Natural killer cell (primary cell): ENCODE data around the gene MAML3. TPM values are rescaled to one million over a fixed set of nuclear protein-coding genes. Genes with fewer than 3 reads are reported as not detected.

Experiments
- ATAC-seq, 3 donors: fragments of 150-1000 bp in 2 of 3; fragments of 200-7000 bp in 1 of 3; cut with Tn5 transposase; 1 replicate in 1 of 3; 2 replicates in 2 of 3; pipeline ENCODE4 v1.10.0; 2021; ENCODE audit warnings: mild to moderate bottlenecking in 2 of 3, moderate library complexity in 2 of 3
- DNase-seq, 2 donors: peaks; one replicate each; pipeline versions ENCODE4 v3.0.0 to v3.0.0-alpha.2; 2013 to 2021; ENCODE audit warnings: mixed read lengths in 1 of 2
- H3K27ac ChIP-seq: one replicate; pipeline ENCODE4 v1.5.1; 2013; ENCODE audit warnings: mild to moderate bottlenecking, low read length
- H3K27me3 ChIP-seq: one replicate; pipeline ENCODE4 v1.6.1; 2013; ENCODE audit warnings: low read length; ENCODE audit not compliant: control insufficient read depth, insufficient read depth
- H3K36me3 ChIP-seq: one replicate; pipeline ENCODE4 v1.6.1; 2013; ENCODE audit warnings: low read length; ENCODE audit not compliant: control insufficient read depth, insufficient read depth
- H3K4me1 ChIP-seq: one replicate; pipeline ENCODE4 v1.6.1; 2013; ENCODE audit warnings: low read length; ENCODE audit not compliant: control insufficient read depth, insufficient read depth
- H3K4me3 ChIP-seq: one replicate; pipeline ENCODE4 v1.5.1; 2013; ENCODE audit warnings: low read length
- H3K9me3 ChIP-seq: one replicate; pipeline ENCODE4 v1.6.1; 2013; ENCODE audit warnings: low read length; ENCODE audit not compliant: control insufficient read depth, insufficient read depth
- H3K27ac Mint-ChIP-seq, 2 donors: one replicate each; pipeline ENCODE4 v1.8.0; 2022; ENCODE audit warnings: mild to moderate bottlenecking in 2 of 2, mixed read lengths in 2 of 2, moderate library complexity in 1 of 2
- H3K27me3 Mint-ChIP-seq, 2 donors: one replicate each; pipeline ENCODE4 v1.8.0; 2022; ENCODE audit warnings: low read depth in 2 of 2, mixed read lengths in 2 of 2
- H3K36me3 Mint-ChIP-seq: one replicate; pipeline ENCODE4 v1.8.0; 2022; ENCODE audit warnings: mixed read lengths
- H3K4me1 Mint-ChIP-seq, 2 donors: one replicate each; pipeline ENCODE4 v1.8.0; 2022; ENCODE audit warnings: mixed read lengths in 2 of 2
- H3K4me3 Mint-ChIP-seq: one replicate; pipeline ENCODE4 v1.8.0; 2022; ENCODE audit warnings: mild to moderate bottlenecking, moderate library complexity, mixed read lengths
- H3K9me3 Mint-ChIP-seq, 2 donors: one replicate each; pipeline ENCODE4 v1.8.0; 2022; ENCODE audit warnings: mixed read lengths in 2 of 2
- WGBS: methylation state at CpG from one replicate; pipeline ENCODE4 v1.1.7; 2013; ENCODE audit warnings: missing lambda C conversion rate; ENCODE audit not compliant: insufficient coverage; 5-methylcytosine and 5-hydroxymethylcytosine counted together
- intact Hi-C: fragments of 100-400 bp; cut with micrococcal nuclease; formaldehyde crosslinking; loops from one replicate; pipeline ENCODE4 v1.14.2; 2022
- total RNA-seq, 4 donors: library from RNA; stranded (reverse); fragments of 120-200 nt in 1 of 4; gene quantifications; one replicate each; pipeline versions ENCODE4 v1.2.3 to v1.2.4, GENCODE V29; 2013 to 2022
- TF ChIP-seq, protein P1 (sequence below): fragments of 200-600 bp; IDR thresholded peaks from one replicate; pipeline ENCODE4 v1.8.0; 2022; ENCODE audit warnings: antibody characterized with exemption

MAML3 gene
- total RNA-seq, 3 donors from 2014 or later (not counting 1 experiment from before 2014, with no cell fraction given), result 1.7 to 5.6 (median 2.8) TPM

DNA sequence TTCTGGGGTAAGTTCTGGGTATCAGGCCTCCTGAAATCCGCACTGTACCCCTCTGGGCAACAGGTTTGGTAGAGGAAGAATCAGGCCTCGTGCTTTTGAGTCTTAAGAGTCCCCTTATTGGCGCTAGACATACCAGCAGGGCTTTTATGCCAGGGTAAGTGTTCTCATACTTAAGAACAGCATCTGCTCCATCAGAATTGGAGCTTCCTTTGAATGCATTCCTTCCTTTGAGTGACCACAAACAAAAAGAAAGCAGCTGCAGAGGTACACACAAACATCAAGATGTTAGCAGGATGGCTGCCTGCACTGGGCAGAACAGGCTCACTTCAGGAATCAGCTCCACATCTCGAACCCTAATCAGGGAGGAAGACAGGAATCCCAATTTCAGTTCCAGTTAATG lies 331.6 kb downstream of the MAML3 start:
- WGBS, result 90% methylated on average over 4 of the region's 4 CpGs
- Mint-ChIP-seq H3K4me1 (no peaks in the 10 kb centered on the region), H3K27me3 (peaks cover 8 to 12% of the 10 kb centered on the region in 2 donors), H3K27ac (no peak overlapping the region), H3K4me3 (no peak overlapping the region), H3K36me3 (no peaks in the 10 kb centered on the region), H3K9me3 (no peaks in the 10 kb centered on the region)
- H3K4me3 ChIP-seq, result no peak overlapping the region
- DNase-seq (no peak), ATAC-seq (no peak)
- no peaks in the 10 kb centered on the region for H3K4me1 ChIP-seq
- H3K36me3 ChIP-seq, result no peaks in the 10 kb centered on the region
- no peak overlapping the region for H3K27ac ChIP-seq
- TF ChIP-seq, protein P1, sequence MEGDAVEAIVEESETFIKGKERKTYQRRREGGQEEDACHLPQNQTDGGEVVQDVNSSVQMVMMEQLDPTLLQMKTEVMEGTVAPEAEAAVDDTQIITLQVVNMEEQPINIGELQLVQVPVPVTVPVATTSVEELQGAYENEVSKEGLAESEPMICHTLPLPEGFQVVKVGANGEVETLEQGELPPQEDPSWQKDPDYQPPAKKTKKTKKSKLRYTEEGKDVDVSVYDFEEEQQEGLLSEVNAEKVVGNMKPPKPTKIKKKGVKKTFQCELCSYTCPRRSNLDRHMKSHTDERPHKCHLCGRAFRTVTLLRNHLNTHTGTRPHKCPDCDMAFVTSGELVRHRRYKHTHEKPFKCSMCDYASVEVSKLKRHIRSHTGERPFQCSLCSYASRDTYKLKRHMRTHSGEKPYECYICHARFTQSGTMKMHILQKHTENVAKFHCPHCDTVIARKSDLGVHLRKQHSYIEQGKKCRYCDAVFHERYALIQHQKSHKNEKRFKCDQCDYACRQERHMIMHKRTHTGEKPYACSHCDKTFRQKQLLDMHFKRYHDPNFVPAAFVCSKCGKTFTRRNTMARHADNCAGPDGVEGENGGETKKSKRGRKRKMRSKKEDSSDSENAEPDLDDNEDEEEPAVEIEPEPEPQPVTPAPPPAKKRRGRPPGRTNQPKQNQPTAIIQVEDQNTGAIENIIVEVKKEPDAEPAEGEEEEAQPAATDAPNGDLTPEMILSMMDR, result no peak
- no peaks in the 10 kb centered on the region for H3K27me3 ChIP-seq
- no peaks in the 10 kb centered on the region for H3K9me3 ChIP-seq
- intact Hi-C loops, result no loop called here

DNA sequence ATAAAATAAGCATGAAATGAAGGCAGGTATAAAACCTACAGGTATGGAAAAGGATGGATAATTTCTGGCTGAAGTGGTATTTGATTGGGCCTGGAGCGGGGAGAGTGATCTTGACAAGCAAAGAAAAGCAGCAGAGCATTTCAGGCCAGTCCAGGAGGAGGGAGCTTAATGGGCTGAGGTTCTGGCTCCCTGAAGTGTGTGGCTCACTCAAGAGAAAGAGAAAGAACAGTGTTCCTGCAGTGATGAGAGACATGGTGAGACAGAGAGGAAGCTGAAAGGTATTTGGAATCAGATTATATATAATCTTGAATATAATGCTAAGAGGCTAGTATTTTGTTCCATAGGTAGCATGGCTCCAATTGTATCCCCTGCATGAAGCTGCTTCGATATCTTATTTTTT lies 334.9 kb downstream of the MAML3 start:
- intact Hi-C loops, result no loop called here
- H3K9me3 Mint-ChIP-seq, result no peaks in the 10 kb centered on the region
- Histone ChIP-seq H3K36me3 (no peaks in the 10 kb centered on the region), H3K27ac (no peak overlapping the region), H3K9me3 (no peaks in the 10 kb centered on the region), H3K27me3 (no peaks in the 10 kb centered on the region), H3K4me3 (no peak overlapping the region), H3K4me1 (peaks cover 4% of the 10 kb centered on the region)
- no peaks in the 10 kb centered on the region for H3K36me3 Mint-ChIP-seq
- no peak overlapping the region for H3K27ac Mint-ChIP-seq
- WGBS, result 95% methylated on average over 2 of the region's 2 CpGs
- no peak overlapping the region for H3K4me3 Mint-ChIP-seq
- TF ChIP-seq, protein P1, result no peak
- ATAC-seq (no peak), DNase-seq (no peak)
- H3K4me1 Mint-ChIP-seq, result peaks cover 9% of the 10 kb centered on the region in 2 donors
- peaks cover 5 to 16% of the 10 kb centered on the region in 2 donors for H3K27me3 Mint-ChIP-seq

DNA sequence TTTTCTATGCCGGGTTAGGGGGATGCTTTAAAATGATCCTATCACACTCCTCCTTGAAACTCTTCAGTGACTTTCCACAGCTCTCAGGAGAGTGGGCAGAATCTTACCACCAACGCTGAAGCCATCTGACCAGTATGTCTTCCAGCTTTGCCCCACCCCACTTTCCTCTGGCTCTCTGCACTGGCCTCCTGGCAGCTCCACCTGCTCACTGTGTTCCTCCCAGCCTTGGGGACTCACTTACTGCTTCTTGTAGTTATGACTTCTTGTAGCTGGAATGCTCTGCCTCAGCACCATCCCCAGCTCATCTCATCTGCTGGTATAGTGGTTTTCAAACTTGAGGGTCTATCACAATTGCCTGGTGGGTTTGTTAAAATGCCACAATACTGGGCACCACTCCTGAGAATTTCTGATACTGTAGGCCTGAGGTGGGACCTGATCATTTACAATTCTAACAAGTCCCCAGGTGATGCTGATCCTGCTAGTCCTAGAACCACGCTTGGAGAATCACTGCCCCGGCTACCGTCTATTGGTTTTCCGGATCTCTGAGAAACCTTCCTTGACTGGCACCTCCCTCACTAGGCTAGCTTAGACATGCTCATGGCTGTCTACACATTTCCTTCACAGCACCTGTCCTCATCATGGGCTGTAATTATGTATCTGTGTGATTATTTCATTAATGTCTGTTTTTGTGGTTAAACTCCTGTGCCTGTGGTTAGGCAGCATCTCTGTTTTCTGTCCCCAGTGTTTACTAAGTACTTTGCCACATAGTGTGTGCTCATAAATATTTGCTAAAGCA lies 336.1 kb downstream of the MAML3 start:
- Histone ChIP-seq H3K4me1 (peaks cover 4% of the 10 kb centered on the region), H3K27ac (no peak overlapping the region), H3K27me3 (no peaks in the 10 kb centered on the region), H3K4me3 (no peak overlapping the region), H3K36me3 (no peaks in the 10 kb centered on the region), H3K9me3 (no peaks in the 10 kb centered on the region)
- TF ChIP-seq, protein P1, result no peak
- Mint-ChIP-seq H3K4me1 (peaks cover 9% of the 10 kb centered on the region in 2 donors), H3K36me3 (no peaks in the 10 kb centered on the region), H3K27ac (no peak overlapping the region), H3K27me3 (peaks cover 5 to 22% of the 10 kb centered on the region in 2 donors), H3K9me3 (no peaks in the 10 kb centered on the region), H3K4me3 (no peak overlapping the region)
- 95% methylated on average over 6 of the region's 6 CpGs for WGBS
- no peak for ATAC-seq
- no peak for DNase-seq
- intact Hi-C loops, result no loop called here

DNA sequence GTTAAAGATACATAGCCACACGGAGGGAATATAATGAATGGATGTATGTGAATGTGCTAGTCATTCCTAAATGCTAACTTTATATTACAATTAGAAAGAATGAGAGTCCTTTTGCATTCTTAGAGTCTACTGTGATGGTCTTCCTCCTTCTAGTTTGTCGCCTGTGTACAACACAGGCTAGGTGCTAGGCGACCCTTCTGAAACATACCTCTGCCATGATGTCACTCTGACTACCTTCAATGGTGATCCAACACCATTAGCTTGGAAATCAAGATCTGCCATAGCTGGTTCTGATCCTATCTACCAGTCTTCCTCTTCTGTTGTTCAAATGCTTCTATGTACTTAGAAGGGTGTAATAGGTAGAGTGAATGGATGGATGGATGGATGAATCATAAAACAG lies 337.1 kb downstream of the MAML3 start:
- no peaks in the 10 kb centered on the region for H3K36me3 ChIP-seq
- H3K36me3 Mint-ChIP-seq, result no peaks in the 10 kb centered on the region
- DNase-seq, result no peak
- H3K4me1 ChIP-seq, result peaks cover 4% of the 10 kb centered on the region
- H3K4me3 ChIP-seq, result no peak overlapping the region
- 87% methylated on average over 2 of the region's 3 CpGs for WGBS
- TF ChIP-seq, protein P1, result no peak
- H3K27me3 Mint-ChIP-seq, result peaks cover 5 to 22% of the 10 kb centered on the region in 2 donors
- H3K27me3 ChIP-seq, result no peaks in the 10 kb centered on the region
- no peak overlapping the region for H3K27ac Mint-ChIP-seq
- no peaks in the 10 kb centered on the region for H3K9me3 ChIP-seq
- intact Hi-C loops, result no loop called here
- peaks cover 9% of the 10 kb centered on the region in 2 donors for H3K4me1 Mint-ChIP-seq
- no peak overlapping the region for H3K4me3 Mint-ChIP-seq
- H3K27ac ChIP-seq, result no peak overlapping the region
- no peaks in the 10 kb centered on the region for H3K9me3 Mint-ChIP-seq
- no peak for ATAC-seq
